ENCODE results near the gene NEURL1B.

The NEURL1B gene

GRCh38 chr5:172593721-172594235, 47.3 kb upstream of the NEURL1B start:
- no peaks in the 10 kb centered on the region for H3K4me1 ChIP-seq (ENCODE audit: control insufficient read depth in 1 of 2, insufficient read depth in 2 of 2, low read length in 2 of 2)
- no peak overlapping the region for H2AFZ ChIP-seq (ENCODE audit: insufficient read depth, low read length, poor library complexity)
- H4K8ac ChIP-seq (ENCODE audit: low read depth, low read length) = no peak overlapping the region
- no peak for DNase-seq
- H3K27me3 ChIP-seq (ENCODE audit: insufficient read depth, low read length) = no peaks in the 10 kb centered on the region
- H3K79me1 ChIP-seq (ENCODE audit: low read length) = no peaks in the 10 kb centered on the region
- H2BK120ac ChIP-seq (ENCODE audit: insufficient read depth, low read length, poor library complexity) = no peak overlapping the region
- no peak overlapping the region for H4K12ac ChIP-seq (ENCODE audit: low read depth, low read length)
- peaks cover 2% of the 10 kb centered on the region for H3K9me3 ChIP-seq (ENCODE audit: insufficient read depth, low read depth, low read length)
- no peaks in the 10 kb centered on the region for H3K36me3 ChIP-seq (ENCODE audit: control insufficient read depth in 1 of 2, insufficient read depth in 2 of 2, low read length in 2 of 2)
- H3K4me2 ChIP-seq (ENCODE audit: low read length) = no peak overlapping the region
- no peak overlapping the region for H4K91ac ChIP-seq (ENCODE audit: low read depth, low read length)
- H3K23ac ChIP-seq (ENCODE audit: low read length) = no peak overlapping the region
- no peak overlapping the region for H3K27ac ChIP-seq (ENCODE audit: low read depth, low read length)
- no peak overlapping the region for H2BK12ac ChIP-seq (ENCODE audit: low read length)
- H3K4ac ChIP-seq (ENCODE audit: low read depth, low read length) = no peak overlapping the region
- H3K4me3 ChIP-seq (ENCODE audit: low read depth, low read length) = no peak overlapping the region
- WGBS (ENCODE audit: extremely low coverage, insufficient coverage, insufficient read length) = no CpG with 5 or more reads among the region's 8 CpGs
- H2AK5ac ChIP-seq (ENCODE audit: low read length) = no peak overlapping the region
- no peak overlapping the region for H2BK5ac ChIP-seq (ENCODE audit: low read depth, low read length, poor library complexity)
- no peak overlapping the region for H3K18ac ChIP-seq (ENCODE audit: low read length)
- H3K9ac ChIP-seq (ENCODE audit: low read length) = no peak overlapping the region
- no peak overlapping the region for H3K14ac ChIP-seq (ENCODE audit: low read length)
- no peaks in the 10 kb centered on the region for H3K79me2 ChIP-seq (ENCODE audit: control insufficient read depth, insufficient read depth, low read length, poor library complexity)

- no peaks in the 10 kb centered on the region for H3K27me3 ChIP-seq (ENCODE audit: insufficient read depth, low read length)
- no peak overlapping the region for H3K4ac ChIP-seq (ENCODE audit: low read depth, low read length)
- no peak overlapping the region for H3K18ac ChIP-seq (ENCODE audit: low read length)
- H3K79me1 ChIP-seq (ENCODE audit: low read length) = no peaks in the 10 kb centered on the region
- H3K79me2 ChIP-seq (ENCODE audit: control insufficient read depth, insufficient read depth, low read length, poor library complexity) = no peaks in the 10 kb centered on the region
- no peak overlapping the region for H3K4me3 ChIP-seq (ENCODE audit: low read depth, low read length)
- H3K36me3 ChIP-seq (ENCODE audit: control insufficient read depth in 1 of 2, insufficient read depth in 2 of 2, low read length in 2 of 2) = no peaks in the 10 kb centered on the region
- no peak overlapping the region for H4K91ac ChIP-seq (ENCODE audit: low read depth, low read length)
- no peak overlapping the region for H2AK5ac ChIP-seq (ENCODE audit: low read length)
- no peak overlapping the region for H2BK12ac ChIP-seq (ENCODE audit: low read length)
- no peak overlapping the region for H3K14ac ChIP-seq (ENCODE audit: low read length)
- no peak overlapping the region for H3K27ac ChIP-seq (ENCODE audit: low read depth, low read length)
- H3K23ac ChIP-seq (ENCODE audit: low read length) = no peak overlapping the region
- no CpG with 5 or more reads among the region's 8 CpGs for WGBS (ENCODE audit: extremely low coverage, insufficient coverage, insufficient read length)
- DNase-seq = no peak
- no peak overlapping the region for H2AFZ ChIP-seq (ENCODE audit: insufficient read depth, low read length, poor library complexity)
- H4K12ac ChIP-seq (ENCODE audit: low read depth, low read length) = no peak overlapping the region
- H3K4me2 ChIP-seq (ENCODE audit: low read length) = no peak overlapping the region
- H3K4me1 ChIP-seq (ENCODE audit: control insufficient read depth in 1 of 2, insufficient read depth in 2 of 2, low read length in 2 of 2) = no peaks in the 10 kb centered on the region
- no peak overlapping the region for H4K8ac ChIP-seq (ENCODE audit: low read depth, low read length)
- H3K9me3 ChIP-seq (ENCODE audit: insufficient read depth, low read depth, low read length) = peaks cover 2% of the 10 kb centered on the region
- H3K9ac ChIP-seq (ENCODE audit: low read length) = no peak overlapping the region
- no peak overlapping the region for H2BK5ac ChIP-seq (ENCODE audit: low read depth, low read length, poor library complexity)
- H2BK120ac ChIP-seq (ENCODE audit: insufficient read depth, low read length, poor library complexity) = no peak overlapping the region
Measured at GRCh38 chr5:172594431-172594830, 46.6 kb upstream of the NEURL1B start.

GRCh38 chr5:172594867-172595466, 46.1 kb upstream of the NEURL1B start:
- H4K91ac ChIP-seq (ENCODE audit: low read depth, low read length) = no peak overlapping the region
- no peak overlapping the region for H2AK5ac ChIP-seq (ENCODE audit: low read length)
- no peaks in the 10 kb centered on the region for H3K27me3 ChIP-seq (ENCODE audit: insufficient read depth, low read length)
- no peak overlapping the region for H3K4ac ChIP-seq (ENCODE audit: low read depth, low read length)
- no peaks in the 10 kb centered on the region for H3K36me3 ChIP-seq (ENCODE audit: control insufficient read depth in 1 of 2, insufficient read depth in 2 of 2, low read length in 2 of 2)
- H2BK120ac ChIP-seq (ENCODE audit: insufficient read depth, low read length, poor library complexity) = no peak overlapping the region
- no peak overlapping the region for H2AFZ ChIP-seq (ENCODE audit: insufficient read depth, low read length, poor library complexity)
- no peak overlapping the region for H3K9ac ChIP-seq (ENCODE audit: low read length)
- H3K79me2 ChIP-seq (ENCODE audit: control insufficient read depth, insufficient read depth, low read length, poor library complexity) = no peaks in the 10 kb centered on the region
- H3K27ac ChIP-seq (ENCODE audit: low read depth, low read length) = no peak overlapping the region
- H3K4me1 ChIP-seq (ENCODE audit: control insufficient read depth in 1 of 2, insufficient read depth in 2 of 2, low read length in 2 of 2) = no peaks in the 10 kb centered on the region
- no peak overlapping the region for H3K14ac ChIP-seq (ENCODE audit: low read length)
- no peak overlapping the region for H2BK5ac ChIP-seq (ENCODE audit: low read depth, low read length, poor library complexity)
- no peak for DNase-seq
- H3K18ac ChIP-seq (ENCODE audit: low read length) = no peak overlapping the region
- H4K8ac ChIP-seq (ENCODE audit: low read depth, low read length) = no peak overlapping the region
- no peak overlapping the region for H4K12ac ChIP-seq (ENCODE audit: low read depth, low read length)
- H3K4me2 ChIP-seq (ENCODE audit: low read length) = no peak overlapping the region
- no peak overlapping the region for H3K4me3 ChIP-seq (ENCODE audit: low read depth, low read length)
- H3K79me1 ChIP-seq (ENCODE audit: low read length) = no peaks in the 10 kb centered on the region
- no CpG with 5 or more reads among the region's 9 CpGs for WGBS (ENCODE audit: extremely low coverage, insufficient coverage, insufficient read length)
- no peak overlapping the region for H3K23ac ChIP-seq (ENCODE audit: low read length)
- no peak overlapping the region for H2BK12ac ChIP-seq (ENCODE audit: low read length)
- H3K9me3 ChIP-seq (ENCODE audit: insufficient read depth, low read depth, low read length) = peaks cover 2% of the 10 kb centered on the region

GRCh38 chr5:172595596-172596455, 45.2 kb upstream of the NEURL1B start:
- Histone ChIP-seq H3K79me2 (ENCODE audit: control insufficient read depth, insufficient read depth, low read length, poor library complexity) (no peaks in the 10 kb centered on the region), H2AFZ (ENCODE audit: insufficient read depth, low read length, poor library complexity) (no peak overlapping the region), H3K18ac (ENCODE audit: low read length) (no peak overlapping the region), H3K23ac (ENCODE audit: low read length) (no peak overlapping the region), H3K36me3 (ENCODE audit: control insufficient read depth in 1 of 2, insufficient read depth in 2 of 2, low read length in 2 of 2) (no peaks in the 10 kb centered on the region), H2BK12ac (ENCODE audit: low read length) (no peak overlapping the region), H3K4ac (ENCODE audit: low read depth, low read length) (no peak overlapping the region), H3K79me1 (ENCODE audit: low read length) (no peaks in the 10 kb centered on the region), H3K4me3 (ENCODE audit: low read depth, low read length) (no peak overlapping the region), H3K4me1 (ENCODE audit: control insufficient read depth in 1 of 2, insufficient read depth in 2 of 2, low read length in 2 of 2) (no peaks in the 10 kb centered on the region), H3K27me3 (ENCODE audit: insufficient read depth, low read length) (no peaks in the 10 kb centered on the region), H2BK120ac (ENCODE audit: insufficient read depth, low read length, poor library complexity) (no peak overlapping the region), H4K91ac (ENCODE audit: low read depth, low read length) (no peak overlapping the region), H4K12ac (ENCODE audit: low read depth, low read length) (no peak overlapping the region), H3K4me2 (ENCODE audit: low read length) (no peak overlapping the region), H4K8ac (ENCODE audit: low read depth, low read length) (no peak overlapping the region), H3K27ac (ENCODE audit: low read depth, low read length) (no peak overlapping the region), H2BK5ac (ENCODE audit: low read depth, low read length, poor library complexity) (no peak overlapping the region), H3K9ac (ENCODE audit: low read length) (no peak overlapping the region), H3K14ac (ENCODE audit: low read length) (no peak overlapping the region), H3K9me3 (ENCODE audit: insufficient read depth, low read depth, low read length) (peaks cover 2% of the 10 kb centered on the region), H2AK5ac (ENCODE audit: low read length) (no peak overlapping the region)
- no CpG with 5 or more reads among the region's 14 CpGs for WGBS (ENCODE audit: extremely low coverage, insufficient coverage, insufficient read length)
- DNase-seq = no peak
